SK-N-SH treated with all-trans-retinoic acid at 6 μM for 48 hours (cell line): ENCODE results near the gene ITM2B.

Experiments
- PATZ1 ChIP-seq: fragments of 250-450 bp; sonication (Bioruptor Pico); IDR thresholded peaks from 2 replicates; pipeline ENCODE4 v1.8.0; 2020; ENCODE audit warnings: mild to moderate bottlenecking, moderate library complexity, borderline replicate concordance
- ZNF8 ChIP-seq: fragments of 450-650 bp; formaldehyde crosslinking; IDR thresholded peaks from 2 replicates; pipeline ENCODE4 v1.5.0; 2020; ENCODE audit warnings: mild to moderate bottlenecking, moderate library complexity

- TF ChIP-seq PATZ1 (CRISPR knock-in tag) (no peak), ZNF8 (no peak)
These were observed 71.3 kb downstream of the ITM2B start for GRCh38 chr13:48304143-48304876.
